Right forelimb (tissue), 1 donor: Measurements from ENCODE around the gene AFAP1L2.
"Not testable (repeated sequence)": the region's sequence is repeated elsewhere in the genome, so short reads cannot be mapped to it uniquely, and the experiment has no call there.

Source experiments
- DNase-seq: peaks from one replicate; pipeline ENCODE4 v3.0.0-alpha.2; 2018

Gene AFAP1L2

GRCh38 chr10:114334301-114334700 lies 70.0 kb downstream of the AFAP1L2 start:
- no peak for DNase-seq

GRCh38 chr10:114333441-114333840 lies 70.9 kb downstream of the AFAP1L2 start:
- not testable (repeated sequence) for DNase-seq

GRCh38 chr10:114332301-114333192 lies 71.8 kb downstream of the AFAP1L2 start:
- DNase-seq = no peak

GRCh38 chr10:114329634-114330365 lies 74.5 kb downstream of the AFAP1L2 start:
- DNase-seq = no peak

- peak; percentile 52 for DNase-seq
These were observed 75.4 kb downstream of the AFAP1L2 start for GRCh38 chr10:114328874-114329273.

GRCh38 chr10:114328441-114328812 lies 75.9 kb downstream of the AFAP1L2 start:
- no peak for DNase-seq

GRCh38 chr10:114327537-114328440 lies 76.5 kb downstream of the AFAP1L2 start:
- DNase-seq = no peak

- no peak for DNase-seq
These were observed 77.5 kb downstream of the AFAP1L2 start for GRCh38 chr10:114326795-114327194.

GRCh38 chr10:114323023-114323422 lies 81.3 kb downstream of the AFAP1L2 start:
- DNase-seq = no peak

- no peak for DNase-seq
These were observed 82.0 kb downstream of the AFAP1L2 start for GRCh38 chr10:114322344-114322743.

- DNase-seq = no peak
These were observed 83.8 kb downstream of the AFAP1L2 start for GRCh38 chr10:114320249-114321116.

GRCh38 chr10:114319406-114320248 lies 84.7 kb downstream of the AFAP1L2 start:
- DNase-seq = no peak

GRCh38 chr10:114316744-114317143 lies 87.6 kb downstream of the AFAP1L2 start:
- DNase-seq = no peak

GRCh38 chr10:114315566-114316420 lies 88.5 kb downstream of the AFAP1L2 start:
- DNase-seq = no peak

- no peak for DNase-seq
These were observed 90.4 kb downstream of the AFAP1L2 start for GRCh38 chr10:114313866-114314265.

GRCh38 chr10:114313139-114313538 lies 91.2 kb downstream of the AFAP1L2 start:
- no peak for DNase-seq

- no peak for DNase-seq
These were observed 92.6 kb downstream of the AFAP1L2 start for GRCh38 chr10:114311496-114312209.

- DNase-seq = no peak
These were observed 93.3 kb downstream of the AFAP1L2 start for GRCh38 chr10:114311023-114311422.

GRCh38 chr10:114310346-114310745 lies 94.0 kb downstream of the AFAP1L2 start:
- no peak for DNase-seq

- DNase-seq = no peak
These were observed 95.0 kb downstream of the AFAP1L2 start for GRCh38 chr10:114309364-114309651.
